Measurements from ENCODE around the gene SDHA. TPM values are rescaled to one million over a fixed set of nuclear protein-coding genes. Genes with fewer than 3 reads are reported as not detected.
"Not testable (repeated sequence)": the region's sequence is repeated elsewhere in the genome, so short reads cannot be mapped to it uniquely, and the experiment has no call there.

SDHA gene
- total RNA-seq, 1 experiment from 2014 or later: 89.1 TPM

- DNase-seq (ENCODE audit: low spot score): no peak
Observed at GRCh38 chr5:198516-199196, 19.5 kb upstream of the SDHA start.

- DNase-seq (ENCODE audit: low spot score): no peak
Observed at GRCh38 chr5:199197-199949, 18.7 kb upstream of the SDHA start.

GRCh38 chr5:199950-200645 is 18.0 kb upstream of the SDHA start:
- DNase-seq (ENCODE audit: low spot score): no peak

- DNase-seq (ENCODE audit: low spot score): no peak
Observed at GRCh38 chr5:200985-201384, 17.1 kb upstream of the SDHA start.

- DNase-seq (ENCODE audit: low spot score): no peak
Observed at GRCh38 chr5:201672-202071, 16.4 kb upstream of the SDHA start.

GRCh38 chr5:203246-203930 is 14.7 kb upstream of the SDHA start:
- no peak for DNase-seq (ENCODE audit: low spot score)

- DNase-seq (ENCODE audit: low spot score): no peak
Observed at GRCh38 chr5:204001-204400, 14.1 kb upstream of the SDHA start.

- DNase-seq (ENCODE audit: low spot score): no peak
Observed at GRCh38 chr5:204462-204861, 13.7 kb upstream of the SDHA start.

- no peak for DNase-seq (ENCODE audit: low spot score)
Observed at GRCh38 chr5:204966-205670, 13.0 kb upstream of the SDHA start.

GRCh38 chr5:206406-206805 is 11.7 kb upstream of the SDHA start:
- peak; percentile 82 for DNase-seq (ENCODE audit: low spot score)

- no peak for DNase-seq (ENCODE audit: low spot score)
Observed at GRCh38 chr5:206927-207536, 11.1 kb upstream of the SDHA start.

- DNase-seq (ENCODE audit: low spot score): no peak
Observed at GRCh38 chr5:207599-207998, 10.5 kb upstream of the SDHA start.

- DNase-seq (ENCODE audit: low spot score): no peak
Observed at GRCh38 chr5:208449-209114, 9.5 kb upstream of the SDHA start.

- DNase-seq (ENCODE audit: low spot score): no peak
Observed at GRCh38 chr5:213803-214395, 4.2 kb upstream of the SDHA start.

- peak; percentile 42 for DNase-seq (ENCODE audit: low spot score)
Observed at GRCh38 chr5:215256-215655, 2.9 kb upstream of the SDHA start.

GRCh38 chr5:216076-216475 is 2.0 kb upstream of the SDHA start:
- not testable (repeated sequence) for DNase-seq (ENCODE audit: low spot score)

- DNase-seq (ENCODE audit: low spot score): no peak
Observed at GRCh38 chr5:218457-219291, 554 bp downstream of the SDHA start.

GRCh38 chr5:219460-219863 is 1.3 kb downstream of the SDHA start:
- DNase-seq (ENCODE audit: low spot score): peak; percentile 36

GRCh38 chr5:219991-220390 is 1.9 kb downstream of the SDHA start:
- DNase-seq (ENCODE audit: low spot score): no peak
